GM18868 (cell line): ENCODE data around the gene TMC1.
"Not testable (repeated sequence)": the region's sequence is repeated elsewhere in the genome, so short reads cannot be mapped to it uniquely, and the experiment has no call there.

Experiments used
- ATAC-seq: cut with Tn5 transposase; IDR thresholded peaks from one replicate; pipeline ENCODE4 v1.9.1; 2021; ENCODE audit warnings: mild to moderate bottlenecking, moderate library complexity; ENCODE audit not compliant: unreplicated experiment

Gene TMC1

GRCh38 chr9:72808446-72808768, 287.0 kb downstream of the TMC1 start:
- peak; percentile 14 for ATAC-seq

GRCh38 chr9:72809586-72809985, 288.2 kb downstream of the TMC1 start:
- ATAC-seq, result no peak

GRCh38 chr9:72812559-72813111, 291.2 kb downstream of the TMC1 start:
- ATAC-seq, result no peak

GRCh38 chr9:72813544-72813943, 292.1 kb downstream of the TMC1 start:
- ATAC-seq, result no peak

- no peak for ATAC-seq
Measured at GRCh38 chr9:72814083-72814597, 292.7 kb downstream of the TMC1 start.

GRCh38 chr9:72816666-72817065, 295.3 kb downstream of the TMC1 start:
- no peak for ATAC-seq

GRCh38 chr9:72817413-72817812, 296.0 kb downstream of the TMC1 start:
- ATAC-seq, result peak; percentile 52

GRCh38 chr9:72818385-72818784, 297.0 kb downstream of the TMC1 start:
- no peak for ATAC-seq

- ATAC-seq, result no peak
Measured at GRCh38 chr9:72823971-72824370, 302.6 kb downstream of the TMC1 start.

- no peak for ATAC-seq
Measured at GRCh38 chr9:72826996-72827949, 305.9 kb downstream of the TMC1 start.

GRCh38 chr9:72827950-72828731, 306.7 kb downstream of the TMC1 start:
- ATAC-seq, result no peak

- no peak for ATAC-seq
Measured at GRCh38 chr9:72834994-72835393, 313.6 kb downstream of the TMC1 start.

- no peak for ATAC-seq
Measured at GRCh38 chr9:72836790-72837189, 315.4 kb downstream of the TMC1 start.

GRCh38 chr9:72839085-72839484, 317.7 kb downstream of the TMC1 start:
- ATAC-seq, result no peak

GRCh38 chr9:72843520-72844439, 322.4 kb downstream of the TMC1 start:
- no peak for ATAC-seq

- no peak for ATAC-seq
Measured at GRCh38 chr9:72844440-72844768, 323.0 kb downstream of the TMC1 start.

- ATAC-seq, result not testable (repeated sequence)
Measured at GRCh38 chr9:72845052-72845451, 323.6 kb downstream of the TMC1 start.

GRCh38 chr9:72850209-72850608, 328.8 kb downstream of the TMC1 start:
- not testable (repeated sequence) for ATAC-seq

GRCh38 chr9:72855321-72855720, 333.9 kb downstream of the TMC1 start:
- no peak for ATAC-seq

- no peak for ATAC-seq
Measured at GRCh38 chr9:72855890-72856523, 334.6 kb downstream of the TMC1 start.
